Erythroblast (primary cell): ENCODE results near the gene CCL19.

Experiments
- GATA1 ChIP-seq: IDR thresholded peaks from 2 replicates; pipeline ENCODE4 v1.6.1; 2011; ENCODE audit warnings: low read depth, mild to moderate bottlenecking, control low read depth, low read length, moderate library complexity
- POLR2A ChIP-seq: IDR thresholded peaks from 2 replicates; pipeline ENCODE4 v1.6.1; 2011; ENCODE audit warnings: mild to moderate bottlenecking, low read length

DNA sequence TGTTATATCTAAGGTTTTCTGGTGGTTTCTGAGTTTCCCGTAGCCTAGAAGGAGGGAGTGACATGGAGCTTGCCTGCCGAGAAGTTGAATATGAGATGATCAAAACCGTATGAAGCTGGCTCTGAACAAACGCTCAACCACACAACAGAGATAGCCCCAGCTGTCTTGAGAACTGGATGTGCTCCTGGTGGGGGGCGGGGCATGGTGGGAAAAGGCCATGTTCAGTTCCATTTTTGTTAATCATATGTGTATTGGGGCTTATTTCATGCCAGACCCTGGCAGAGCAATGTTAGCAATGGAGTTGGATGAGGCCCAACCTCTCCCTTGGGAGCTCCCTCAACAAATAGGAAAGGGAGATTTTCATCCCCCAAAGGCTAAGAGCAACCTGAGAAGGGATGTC lies 4.8 kb downstream of the CCL19 start:
- no peak for TF ChIP-seq POLR2A
- TF ChIP-seq GATA1 = no peak
